Stimulated activated CD8-positive, alpha-beta memory T cell treated with anti-CD3 and anti-CD28 coated beads, Interleukin-15, amount 100 ng/mL, for 1 hour (primary cell): ENCODE data around the gene TRIB2.
A peak's percentile ranks its signal among the peaks of the same experiment; 100 is the strongest.
"Not testable (repeated sequence)": the region's sequence is repeated elsewhere in the genome, so short reads cannot be mapped to it uniquely, and the experiment has no call there.

Experiments
- DNase-seq: peaks from one replicate; pipeline ENCODE4 v3.0.0-alpha.2; 2020; ENCODE audit warnings: low read depth

Gene TRIB2

GRCh38 chr2:12716282-12717190 is at the start of gene TRIB2:
Gene TRIB2, plus strand, starts transcription at chr2:12716936. Its CDS starts 1,372 bp downstream, at chr2:12718308.
- peak; percentile 86 for DNase-seq

- DNase-seq = no peak
Measured at GRCh38 chr2:12669036-12669435, 47.7 kb upstream of the TRIB2 start.

- no peak for DNase-seq
Measured at GRCh38 chr2:12672711-12673315, 43.9 kb upstream of the TRIB2 start.

GRCh38 chr2:12674644-12675328 is 42.0 kb upstream of the TRIB2 start:
- DNase-seq = no peak

- no peak for DNase-seq
Measured at GRCh38 chr2:12675352-12675795, 41.4 kb upstream of the TRIB2 start.

- no peak for DNase-seq
Measured at GRCh38 chr2:12675801-12676200, 40.9 kb upstream of the TRIB2 start.

- no peak for DNase-seq
Measured at GRCh38 chr2:12676771-12677170, 40.0 kb upstream of the TRIB2 start.

GRCh38 chr2:12678186-12678585 is 38.5 kb upstream of the TRIB2 start:
- no peak for DNase-seq

- no peak for DNase-seq
Measured at GRCh38 chr2:12679550-12680072, 37.1 kb upstream of the TRIB2 start.

- not testable (repeated sequence) for DNase-seq
Measured at GRCh38 chr2:12680115-12680514, 36.6 kb upstream of the TRIB2 start.

- DNase-seq = no peak
Measured at GRCh38 chr2:12682017-12682416, 34.7 kb upstream of the TRIB2 start.

- DNase-seq = no peak
Measured at GRCh38 chr2:12683457-12684100, 33.2 kb upstream of the TRIB2 start.

- DNase-seq = no peak
Measured at GRCh38 chr2:12684471-12684936, 32.2 kb upstream of the TRIB2 start.

GRCh38 chr2:12685145-12685544 is 31.6 kb upstream of the TRIB2 start:
- DNase-seq = no peak

- DNase-seq = no peak
Measured at GRCh38 chr2:12685956-12686355, 30.8 kb upstream of the TRIB2 start.

GRCh38 chr2:12686708-12687283 is 29.9 kb upstream of the TRIB2 start:
- DNase-seq = no peak

- DNase-seq = no peak
Measured at GRCh38 chr2:12688091-12688490, 28.6 kb upstream of the TRIB2 start.

- DNase-seq = no peak
Measured at GRCh38 chr2:12688893-12689292, 27.8 kb upstream of the TRIB2 start.

- DNase-seq = no peak
Measured at GRCh38 chr2:12693509-12693908, 23.2 kb upstream of the TRIB2 start.

- no peak for DNase-seq
Measured at GRCh38 chr2:12694990-12695774, 21.6 kb upstream of the TRIB2 start.

GRCh38 chr2:12697617-12698016 is 19.1 kb upstream of the TRIB2 start:
- no peak for DNase-seq
